Right renal pelvis (tissue), 4 donors: ENCODE data around the gene ADAM19. TPM values are rescaled to one million over a fixed set of nuclear protein-coding genes. Genes with fewer than 3 reads are reported as not detected.

Experiments
- DNase-seq, 4 donors: peaks; one replicate each; pipeline ENCODE4 v3.0.0-alpha.2; 2013; ENCODE audit warnings: low read depth in 4 of 4, low spot score in 3 of 4, missing footprints in 1 of 4
- polyA plus RNA-seq, 4 donors: library from polyadenylated mRNA; unstranded; fragments of 120-200 nt; gene quantifications; one replicate each; pipeline ENCODE4 v1.2.1, GENCODE V29; 2013; ENCODE audit not compliant: insufficient read length in 4 of 4

The ADAM19 gene, protein sequence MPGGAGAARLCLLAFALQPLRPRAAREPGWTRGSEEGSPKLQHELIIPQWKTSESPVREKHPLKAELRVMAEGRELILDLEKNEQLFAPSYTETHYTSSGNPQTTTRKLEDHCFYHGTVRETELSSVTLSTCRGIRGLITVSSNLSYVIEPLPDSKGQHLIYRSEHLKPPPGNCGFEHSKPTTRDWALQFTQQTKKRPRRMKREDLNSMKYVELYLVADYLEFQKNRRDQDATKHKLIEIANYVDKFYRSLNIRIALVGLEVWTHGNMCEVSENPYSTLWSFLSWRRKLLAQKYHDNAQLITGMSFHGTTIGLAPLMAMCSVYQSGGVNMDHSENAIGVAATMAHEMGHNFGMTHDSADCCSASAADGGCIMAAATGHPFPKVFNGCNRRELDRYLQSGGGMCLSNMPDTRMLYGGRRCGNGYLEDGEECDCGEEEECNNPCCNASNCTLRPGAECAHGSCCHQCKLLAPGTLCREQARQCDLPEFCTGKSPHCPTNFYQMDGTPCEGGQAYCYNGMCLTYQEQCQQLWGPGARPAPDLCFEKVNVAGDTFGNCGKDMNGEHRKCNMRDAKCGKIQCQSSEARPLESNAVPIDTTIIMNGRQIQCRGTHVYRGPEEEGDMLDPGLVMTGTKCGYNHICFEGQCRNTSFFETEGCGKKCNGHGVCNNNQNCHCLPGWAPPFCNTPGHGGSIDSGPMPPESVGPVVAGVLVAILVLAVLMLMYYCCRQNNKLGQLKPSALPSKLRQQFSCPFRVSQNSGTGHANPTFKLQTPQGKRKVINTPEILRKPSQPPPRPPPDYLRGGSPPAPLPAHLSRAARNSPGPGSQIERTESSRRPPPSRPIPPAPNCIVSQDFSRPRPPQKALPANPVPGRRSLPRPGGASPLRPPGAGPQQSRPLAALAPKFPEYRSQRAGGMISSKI
- polyA plus RNA-seq, result 10 to 100 TPM in 1 of 4 donors, 1 to 10 TPM in 3; 9.1 to 10.5 (median 9.6) TPM

GRCh38 chr5:157575381-157576020 lies at the start of gene ADAM19:
TSS of gene ADAM19 (minus strand) at chr5:157575775. CDS start at chr5:157575696, 79 bp downstream.
- DNase-seq, result peak in 1 of 4 donors; percentile 59

DNA sequence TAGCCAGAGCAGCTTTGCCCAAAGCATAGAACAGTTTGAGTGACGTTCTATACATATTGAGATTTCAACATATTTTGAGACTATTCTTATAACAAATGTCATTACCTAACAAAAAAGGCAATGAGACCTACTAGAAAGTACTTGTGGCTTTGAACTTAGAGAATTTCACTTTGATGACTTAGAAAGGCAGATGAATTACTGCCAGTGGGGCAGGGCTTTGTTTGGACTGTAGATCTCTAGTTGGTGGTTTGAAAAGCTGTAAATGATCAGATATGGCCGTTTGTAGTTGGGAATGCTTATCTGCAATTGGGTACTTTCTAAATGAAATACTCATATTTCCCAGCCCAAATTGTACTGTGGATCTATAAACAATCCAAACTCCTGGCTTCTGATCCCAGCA lies 48.6 kb upstream of the ADAM19 start:
- DNase-seq, result no peak

- DNase-seq, result no peak
Measured at GRCh38 chr5:157620776-157621175, 45.2 kb upstream of the ADAM19 start.

- no peak for DNase-seq
Measured at GRCh38 chr5:157618191-157618765, 42.7 kb upstream of the ADAM19 start.

DNA sequence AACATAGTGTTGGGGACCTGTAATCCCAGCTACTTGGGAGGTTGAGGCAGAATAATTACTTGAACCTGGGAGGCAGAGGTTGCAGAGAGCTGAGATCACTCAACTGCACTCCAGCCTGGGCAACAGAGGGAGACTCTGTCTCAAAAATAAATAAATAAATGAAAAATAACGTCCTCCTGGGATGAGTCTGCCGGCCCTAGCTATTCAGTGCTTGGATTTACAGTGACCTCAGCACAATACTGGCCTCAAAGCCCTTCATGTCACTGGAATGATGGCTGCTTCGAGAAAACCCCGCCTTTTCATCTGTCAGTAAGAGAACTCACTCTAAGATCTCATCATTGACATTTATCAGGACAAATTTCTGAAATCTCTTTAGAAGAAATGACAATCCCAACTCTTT lies 41.2 kb upstream of the ADAM19 start:
- DNase-seq, result no peak

DNA sequence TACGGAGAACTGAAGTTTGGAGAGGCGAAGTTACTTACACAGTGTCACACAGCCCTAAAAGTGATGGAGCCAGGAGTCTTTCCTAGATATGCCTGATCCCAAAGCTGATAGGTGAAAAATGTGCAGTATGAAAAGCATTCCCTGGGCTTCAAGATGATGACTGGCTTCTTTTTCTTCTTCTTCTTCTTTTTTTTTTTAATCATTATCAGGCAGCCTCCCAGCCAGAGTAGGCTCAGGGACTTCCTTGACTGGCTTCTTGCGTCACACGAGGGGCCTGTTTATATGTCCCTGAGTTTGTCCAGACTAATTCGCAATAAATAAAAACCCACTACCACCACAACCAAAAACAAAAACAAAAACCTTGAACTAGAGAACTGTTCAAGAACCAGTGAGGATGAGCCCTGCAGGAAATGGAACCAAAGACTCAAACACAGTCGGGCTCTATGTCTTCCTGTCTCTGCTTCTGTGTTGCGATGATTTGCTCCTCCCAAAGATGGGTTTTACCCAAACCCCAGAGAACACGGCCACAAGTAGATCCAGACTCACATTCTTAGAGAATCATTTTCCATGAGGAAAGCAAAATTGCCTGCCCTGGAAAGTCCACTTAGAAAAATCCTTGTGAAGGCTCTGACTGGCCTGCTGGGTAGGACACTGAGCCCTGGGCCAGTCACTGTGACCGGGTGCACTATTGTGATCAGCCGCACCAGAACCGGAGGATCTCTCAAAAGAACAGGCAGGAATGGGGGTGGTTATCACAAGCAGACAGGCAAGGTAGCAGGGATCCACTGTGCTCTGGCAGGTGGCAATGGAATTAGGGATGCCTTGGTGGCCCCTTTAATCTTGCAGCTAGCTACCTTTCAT lies 38.0 kb upstream of the ADAM19 start:
- no peak for DNase-seq

GRCh38 chr5:157612581-157612980 lies 37.0 kb upstream of the ADAM19 start:
- DNase-seq, result no peak

DNA sequence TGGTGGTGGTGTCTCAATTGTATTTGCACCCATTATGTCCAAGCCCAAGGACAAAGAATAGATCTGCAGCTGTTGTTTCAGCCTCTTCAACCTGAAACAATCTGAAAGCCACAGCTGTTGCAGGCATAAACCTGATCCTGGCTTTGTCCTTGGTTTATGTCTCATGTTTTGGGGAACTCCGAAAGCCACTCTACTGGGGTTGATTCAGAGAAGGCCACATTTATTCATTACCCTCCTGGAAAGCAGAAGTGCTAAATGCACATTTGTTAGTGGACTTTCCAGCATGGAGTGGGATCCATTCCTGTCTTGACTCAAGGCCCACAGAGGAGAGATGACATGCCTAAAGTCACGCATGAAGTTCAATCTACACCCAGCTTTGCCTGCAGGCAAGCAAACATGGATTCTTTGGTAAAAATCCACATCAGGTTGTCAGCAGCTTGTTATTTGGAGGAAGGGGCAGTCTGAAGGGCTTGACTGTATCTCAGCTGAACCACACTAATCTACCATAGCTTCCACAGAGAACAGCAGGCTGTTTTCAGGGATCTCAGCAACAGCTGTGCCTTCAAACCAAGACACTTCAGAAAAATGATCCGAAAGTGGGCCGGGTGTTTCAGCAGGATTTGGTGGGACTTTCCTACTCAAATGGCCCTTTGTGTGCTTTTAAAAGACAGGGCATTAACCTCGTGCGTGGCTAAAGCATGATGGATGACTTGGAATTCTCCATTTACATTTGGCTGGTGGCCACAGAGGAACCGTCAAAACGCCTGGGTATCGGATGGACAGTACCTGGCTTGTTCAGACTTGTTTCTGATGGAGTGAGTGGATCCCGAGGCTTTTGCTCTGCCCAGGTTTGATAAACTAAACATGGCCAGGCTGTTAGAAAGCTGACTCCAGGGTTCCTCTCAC lies 36.2 kb upstream of the ADAM19 start:
- DNase-seq, result no peak

GRCh38 chr5:157610990-157611389 lies 35.4 kb upstream of the ADAM19 start:
- DNase-seq, result no peak

- no peak for DNase-seq
Measured at GRCh38 chr5:157608972-157609565, 33.5 kb upstream of the ADAM19 start.

DNA sequence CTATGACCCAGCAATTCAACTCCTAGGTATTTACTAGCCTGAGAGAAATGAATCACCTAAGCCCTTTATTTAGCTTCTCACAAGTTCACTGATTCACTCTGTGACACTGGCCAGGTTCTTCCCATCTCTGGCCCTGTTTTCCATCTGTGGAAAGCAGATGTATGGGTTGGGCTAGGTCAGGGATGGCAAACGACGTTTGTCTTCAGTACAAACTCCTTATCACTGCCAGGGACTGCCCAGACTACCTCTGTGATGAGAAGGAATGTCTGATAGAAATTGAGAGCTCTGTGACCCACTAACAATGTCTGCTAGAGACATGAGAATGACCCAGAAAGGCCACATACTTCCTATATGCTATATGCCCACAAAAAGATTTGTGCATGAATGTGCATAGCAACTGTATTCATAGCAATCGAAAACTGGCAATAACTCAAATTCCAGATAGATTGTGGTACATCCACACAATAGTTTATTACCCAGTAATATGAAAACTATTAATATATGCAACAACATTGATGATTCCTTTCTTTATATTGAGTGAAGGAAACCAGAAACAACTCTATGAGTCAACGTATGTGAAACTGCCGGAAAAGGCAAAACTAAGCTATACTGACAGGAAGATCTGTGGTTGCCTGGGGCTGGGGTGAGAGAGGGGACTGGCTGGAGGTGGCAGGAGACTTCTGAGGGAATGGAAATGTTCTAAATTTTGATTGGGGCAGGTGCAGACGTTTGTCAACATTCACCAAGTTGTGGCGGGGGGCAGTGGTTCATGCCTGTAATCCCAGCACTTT lies 32.0 kb upstream of the ADAM19 start:
- DNase-seq, result no peak

GRCh38 chr5:157606046-157606445 lies 30.5 kb upstream of the ADAM19 start:
- DNase-seq, result no peak

DNA sequence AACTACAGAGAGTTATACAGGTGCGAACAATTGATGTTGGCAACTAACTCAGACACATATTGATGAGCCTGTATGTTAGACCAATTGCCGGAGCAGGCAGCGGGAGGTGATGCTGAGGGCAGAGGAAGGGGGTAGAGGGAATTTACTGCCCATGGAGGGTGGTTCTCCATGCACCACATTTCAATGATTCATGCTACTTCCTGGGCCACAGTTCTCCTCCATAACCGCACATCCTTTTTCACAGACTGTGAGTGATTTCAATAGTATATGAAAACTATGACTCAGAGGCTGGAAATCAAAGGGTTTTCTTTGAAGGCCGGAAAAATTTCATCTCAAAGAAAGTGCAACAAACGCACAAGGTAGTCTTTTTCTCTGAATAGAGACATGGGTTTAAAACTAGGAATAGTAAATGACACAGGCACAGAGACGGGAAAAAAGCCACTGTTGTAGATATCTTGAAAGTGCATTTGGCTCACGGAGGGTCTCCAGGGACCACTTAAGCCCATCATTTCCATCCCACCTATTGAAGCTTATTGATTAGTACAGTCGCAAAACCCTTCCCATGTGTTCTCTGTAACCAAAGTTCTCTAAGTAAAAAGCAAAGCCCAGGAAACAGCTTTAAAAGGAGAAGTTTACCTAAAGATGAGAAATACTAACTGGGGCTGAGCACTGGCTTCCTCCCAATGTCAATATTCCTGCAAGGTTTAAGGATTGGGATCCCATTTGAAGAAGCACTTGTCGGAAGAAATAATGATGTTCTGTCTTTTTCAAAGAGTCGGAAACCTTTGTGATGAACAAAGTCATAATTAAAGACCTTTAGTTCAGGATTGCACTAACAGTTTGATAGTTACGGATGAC lies 28.0 kb upstream of the ADAM19 start:
- no peak for DNase-seq

DNA sequence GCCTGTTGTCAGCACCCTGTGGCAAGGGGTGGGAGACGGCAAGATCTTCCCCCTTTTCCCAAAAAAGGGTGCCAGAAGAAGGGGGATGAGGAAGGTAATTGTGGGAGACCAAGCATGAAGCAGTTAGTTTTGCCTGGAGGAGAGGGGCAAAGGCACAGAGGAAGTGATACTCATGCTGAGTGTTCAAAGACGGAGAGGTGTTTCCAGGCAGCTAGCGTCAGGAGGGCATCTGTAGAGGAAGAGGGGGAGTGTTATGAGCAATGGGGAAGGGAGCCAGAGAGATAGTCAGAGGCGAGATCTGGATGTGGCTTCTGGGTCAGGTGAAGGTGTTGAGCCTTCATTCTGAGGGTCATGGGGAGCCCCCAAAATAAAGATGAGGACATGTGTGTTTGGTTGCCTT lies 26.9 kb upstream of the ADAM19 start:
- DNase-seq, result no peak

DNA sequence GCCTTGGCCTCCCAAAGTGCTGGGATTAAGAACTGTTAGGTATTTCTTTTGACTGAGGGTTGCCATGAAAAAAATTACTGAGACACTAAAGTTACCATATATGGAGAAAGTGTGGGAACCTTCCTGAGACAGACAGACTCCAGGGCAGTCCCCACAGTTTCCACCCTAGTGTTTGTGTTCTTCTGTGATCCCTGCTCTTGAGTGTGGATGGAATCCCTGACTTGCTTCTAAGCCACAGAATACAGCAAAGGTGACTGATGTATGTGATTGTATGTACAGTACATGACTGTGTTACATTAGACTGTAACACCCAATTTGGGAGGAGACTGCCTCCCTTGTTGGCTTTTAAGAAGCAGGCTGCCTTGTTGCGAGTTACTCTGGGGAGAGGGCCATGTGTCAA lies 24.7 kb upstream of the ADAM19 start:
- DNase-seq, result no peak

GRCh38 chr5:157599565-157599964 lies 24.0 kb upstream of the ADAM19 start:
- no peak for DNase-seq
